GM23338 (cell line): Measurements from ENCODE around the gene ALDH16A1. TPM values are rescaled to one million over a fixed set of nuclear protein-coding genes. Genes with fewer than 3 reads are reported as not detected.

ENCODE experiments used
- ATAC-seq: fragments of 200-7000 bp; cut with Tn5 transposase; 3 replicates; pipeline ENCODE4 v1.9.1; 2020
- DNase-seq: peaks from one replicate; pipeline ENCODE4 v3.0.0-alpha.2; 2015; ENCODE audit warnings: low spot score
- H2AFZ ChIP-seq: fragments of 200-600 bp; sonication (generic); 2 replicates; pipeline ENCODE4 v1.8.0; 2016; ENCODE audit warnings: antibody characterized with exemption, mild to moderate bottlenecking, moderate library complexity
- H3F3A ChIP-seq: fragments of 200-600 bp; sonication (generic); replicated peaks from 2 replicates; pipeline ENCODE4 v1.8.0; 2017; ENCODE audit warnings: antibody characterized with exemption, mixed run types, low read depth
- H3K27ac ChIP-seq: fragments of 200-600 bp; sonication (generic); 2 replicates; pipeline ENCODE4 v1.6.1; 2016; ENCODE audit warnings: low read depth
- H3K27me3 ChIP-seq: fragments of 200-600 bp; sonication (generic); 2 replicates; pipeline ENCODE4 v1.8.0; 2016; ENCODE audit warnings: mild to moderate bottlenecking, mixed run types, moderate library complexity; ENCODE audit not compliant: insufficient read depth
- H3K36me3 ChIP-seq: fragments of 200-600 bp; sonication (generic); 2 replicates; pipeline ENCODE4 v1.8.0; 2016; ENCODE audit warnings: mild to moderate bottlenecking; ENCODE audit not compliant: insufficient read depth
- H3K4me1 ChIP-seq: fragments of 200-600 bp; sonication (generic); 2 replicates; pipeline ENCODE4 v1.8.0; 2016; ENCODE audit warnings: mild to moderate bottlenecking, moderate library complexity; ENCODE audit not compliant: insufficient read depth
- H3K4me2 ChIP-seq: fragments of 200-600 bp; sonication (generic); 2 replicates; pipeline ENCODE4 v1.7.1; 2017; ENCODE audit warnings: mixed run types
- H3K4me3 ChIP-seq: fragments of 200-600 bp; sonication (generic); 2 replicates; pipeline ENCODE4 v1.6.1; 2016; ENCODE audit warnings: mixed run types
- H3K79me2 ChIP-seq: fragments of 200-600 bp; sonication (generic); replicated peaks from 2 replicates; pipeline ENCODE4 v1.8.0; 2017; ENCODE audit warnings: mild to moderate bottlenecking; ENCODE audit not compliant: insufficient read depth
- H3K9me2 ChIP-seq: fragments of 200-600 bp; sonication (generic); 2 replicates; pipeline ENCODE4 v1.8.0; 2017; ENCODE audit not compliant: insufficient read depth
- H4K20me1 ChIP-seq: fragments of 200-600 bp; sonication (generic); replicated peaks from 2 replicates; pipeline ENCODE4 v1.8.0; 2017; ENCODE audit warnings: mild to moderate bottlenecking; ENCODE audit not compliant: insufficient read depth
- H3K27ac Mint-ChIP-seq: 2 replicates; pipeline ENCODE4 v1.8.0; 2020; ENCODE audit warnings: inconsistent platforms, mild to moderate bottlenecking, moderate library complexity, mixed read lengths
- H3K27me3 Mint-ChIP-seq: 3 replicates; pipeline ENCODE4 v1.8.0; 2022; ENCODE audit warnings: low read depth, mild to moderate bottlenecking, moderate library complexity, mixed read lengths, inconsistent platforms; ENCODE audit not compliant: insufficient read depth, poor library complexity
- H3K36me3 Mint-ChIP-seq: 3 replicates; pipeline ENCODE4 v1.8.0; 2021; ENCODE audit warnings: low read depth, mild to moderate bottlenecking, inconsistent platforms, moderate library complexity, mixed read lengths
- H3K4me1 Mint-ChIP-seq: 3 replicates; pipeline ENCODE4 v1.8.0; 2020; ENCODE audit warnings: mild to moderate bottlenecking, inconsistent platforms, mixed read lengths
- H3K4me3 Mint-ChIP-seq: 3 replicates; pipeline ENCODE4 v1.8.0; 2021; ENCODE audit warnings: moderate library complexity, mild to moderate bottlenecking, inconsistent platforms, mixed read lengths
- H3K9me3 Mint-ChIP-seq: 3 replicates; pipeline ENCODE4 v1.8.0; 2020; ENCODE audit warnings: moderate library complexity, mild to moderate bottlenecking, inconsistent platforms, mixed read lengths
- CREB1 ChIP-seq: fragments of 250-450 bp; sonication (Bioruptor Pico); IDR thresholded peaks from 2 replicates; pipeline ENCODE4 v1.5.0; 2020; ENCODE audit warnings: low read depth, mild to moderate bottlenecking, moderate library complexity
- CTCF ChIP-seq, 2 experiments: fragments of 200-600 bp in 1 of 2; sonication (generic) in 1 of 2; conservative IDR thresholded peaks; 2 replicates each; pipeline versions ENCODE4 v1.5.1 to v1.6.1; 2016 to 2017; ENCODE audit warnings: antibody characterized with exemption in 2 of 2, low read depth in 2 of 2, mild to moderate bottlenecking in 2 of 2, moderate library complexity in 1 of 2
- EZH2 ChIP-seq: fragments of 200-600 bp; sonication (generic); IDR thresholded peaks from one replicate; pipeline ENCODE4 v1.8.0; 2017; ENCODE audit warnings: antibody characterized with exemption, mild to moderate bottlenecking, low read depth; ENCODE audit not compliant: unreplicated experiment
- EZH2phosphoT487 ChIP-seq: fragments of 200-600 bp; sonication (generic); IDR thresholded peaks from one replicate; pipeline ENCODE4 v1.8.1; 2018; ENCODE audit warnings: antibody characterized with exemption; ENCODE audit not compliant: unreplicated experiment
- JUNB ChIP-seq: IDR thresholded peaks from one replicate; pipeline ENCODE4 v1.6.1; 2016; ENCODE audit warnings: antibody characterized with exemption; ENCODE audit not compliant: unreplicated experiment
- NANOG ChIP-seq: IDR thresholded peaks from 2 replicates; pipeline ENCODE4 v1.6.1; 2016; ENCODE audit warnings: antibody characterized with exemption, borderline replicate concordance
- POLR2AphosphoS5 ChIP-seq: IDR thresholded peaks from 2 replicates; pipeline ENCODE4 v1.6.1; 2016; ENCODE audit warnings: antibody characterized with exemption, low read depth
- STAT1 ChIP-seq: IDR thresholded peaks from one replicate; pipeline ENCODE4 v1.6.1; 2016; ENCODE audit warnings: antibody characterized with exemption; ENCODE audit not compliant: unreplicated experiment
- ZNF114 ChIP-seq: fragments of 250-450 bp; sonication (Bioruptor Pico); IDR thresholded peaks from 2 replicates; pipeline ENCODE4 v1.5.0; 2020; ENCODE audit warnings: mild to moderate bottlenecking, moderate library complexity
- ZNF331 ChIP-seq: fragments of 250-450 bp; sonication (Bioruptor Pico); IDR thresholded peaks from 2 replicates; pipeline ENCODE4 v1.5.0; 2020; ENCODE audit warnings: low read depth, mild to moderate bottlenecking, moderate library complexity
- ZNF462 ChIP-seq: fragments of 250-450 bp; sonication (Bioruptor Pico); IDR thresholded peaks from 2 replicates; pipeline ENCODE4 v1.5.0; 2020; ENCODE audit warnings: mild to moderate bottlenecking, moderate library complexity
- polyA plus RNA-seq: library from polyadenylated mRNA; unstranded; fragments of >200 nt; fragmentation: Nextera tagmentation; extraction: Ambion mirVana; gene quantifications from 2 replicates; pipeline ENCODE4 v1.2.1, GENCODE V29; 2016
- total RNA-seq: library from RNA; depleted of rRNA; stranded (reverse); fragments of >200 nt; shearing (Covaris generic); gene quantifications from 2 replicates; pipeline ENCODE4 v1.2.3, GENCODE V29; 2014

Gene ALDH16A1
- total and polyA plus RNA-seq, 2 experiments from 2014 or later: 16.8 to 57.3 TPM

GRCh38 chr19:49481020-49481683 lies 28.1 kb downstream of the ALDH16A1 start:
- Histone ChIP-seq H3K27ac (no peak overlapping the region), H3K4me2 (no peak overlapping the region), H3K79me2 (no peaks in the 10 kb centered on the region), H3K36me3 (no peaks in the 10 kb centered on the region), H3F3A (peaks cover 6% of the 10 kb centered on the region; the same call in 1 of the 2 replicates), H3K9me2 (no peaks in the 10 kb centered on the region), H2AFZ (no peak overlapping the region), H3K27me3 (no peaks in the 10 kb centered on the region), H4K20me1 (no peaks in the 10 kb centered on the region), H3K4me3 (no peak overlapping the region), H3K4me1 (no peaks in the 10 kb centered on the region)
- peaks cover 21% of the 10 kb centered on the region for H3K27me3 Mint-ChIP-seq
- no peaks in the 10 kb centered on the region for H3K36me3 Mint-ChIP-seq
- no peak overlapping the region for H3K27ac Mint-ChIP-seq
- DNase-seq (no peak), ATAC-seq (no peak; the same call in 2 of the 3 replicates)
- no peak overlapping the region for H3K4me3 Mint-ChIP-seq
- TF ChIP-seq CTCF (conservative IDR thresholded peaks at IDR 0.05; ENCODE audit: low read depth in 2 of 2): peak in 1 of 2 experiments; percentile 32; a peak in 2 of 4 replicates
- TF ChIP-seq EZH2: no peak
- peaks cover 3% of the 10 kb centered on the region; the same call in 2 of the 3 replicates for H3K9me3 Mint-ChIP-seq
- peaks cover 6% of the 10 kb centered on the region; the same call in 2 of the 3 replicates for H3K4me1 Mint-ChIP-seq

GRCh38 chr19:49486232-49486631 lies 33.2 kb downstream of the ALDH16A1 start:
- H3K4me3 ChIP-seq: no peak overlapping the region
- peaks cover 14% of the 10 kb centered on the region for H3K9me3 Mint-ChIP-seq
- no peak overlapping the region for H3K27ac Mint-ChIP-seq
- DNase-seq (no peak), ATAC-seq (no peak)
- no peak overlapping the region for H3K27ac ChIP-seq
- peaks cover 13% of the 10 kb centered on the region; the same call in 2 of the 3 replicates for H3K4me1 Mint-ChIP-seq
- H3K36me3 Mint-ChIP-seq: peaks cover 40% of the 10 kb centered on the region
- no peaks in the 10 kb centered on the region for H3K27me3 ChIP-seq
- peaks cover 23% of the 10 kb centered on the region for H4K20me1 ChIP-seq
- peaks cover 49% of the 10 kb centered on the region for H3K27me3 Mint-ChIP-seq
- H3F3A ChIP-seq: peaks cover 40% of the 10 kb centered on the region
- no peak overlapping the region for H2AFZ ChIP-seq
- peaks cover 10% of the 10 kb centered on the region; the same call in 1 of the 2 replicates for H3K4me1 ChIP-seq
- H3K79me2 ChIP-seq: peaks cover 31% of the 10 kb centered on the region
- H3K9me2 ChIP-seq: no peaks in the 10 kb centered on the region
- H3K36me3 ChIP-seq: peaks cover 32% of the 10 kb centered on the region
- peak overlapping the region; percentile 47; the same call in 1 of the 3 replicates for H3K4me3 Mint-ChIP-seq
- no peak overlapping the region for H3K4me2 ChIP-seq
- TF ChIP-seq POLR2AphosphoS5: no peak
- TF ChIP-seq EZH2: no peak
- no peak for TF ChIP-seq NANOG
- TF ChIP-seq CREB1 (CRISPR knock-in tag): no peak
- TF ChIP-seq EZH2phosphoT487: no peak
- TF ChIP-seq ZNF462: no peak
- no peak for TF ChIP-seq ZNF114 (CRISPR knock-in tag)
- TF ChIP-seq JUNB: no peak
- no peak for TF ChIP-seq CTCF (conservative IDR thresholded peaks at IDR 0.05; ENCODE audit: low read depth in 2 of 2)
- TF ChIP-seq STAT1: no peak
- no peak for TF ChIP-seq ZNF331
